ENCODE data around the gene CLRN3. TPM values are rescaled to one million over a fixed set of nuclear protein-coding genes. Genes with fewer than 3 reads are reported as not detected.

The CLRN3 gene, protein sequence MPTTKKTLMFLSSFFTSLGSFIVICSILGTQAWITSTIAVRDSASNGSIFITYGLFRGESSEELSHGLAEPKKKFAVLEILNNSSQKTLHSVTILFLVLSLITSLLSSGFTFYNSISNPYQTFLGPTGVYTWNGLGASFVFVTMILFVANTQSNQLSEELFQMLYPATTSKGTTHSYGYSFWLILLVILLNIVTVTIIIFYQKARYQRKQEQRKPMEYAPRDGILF
- not detected in 2 replicates for total RNA-seq

DNA sequence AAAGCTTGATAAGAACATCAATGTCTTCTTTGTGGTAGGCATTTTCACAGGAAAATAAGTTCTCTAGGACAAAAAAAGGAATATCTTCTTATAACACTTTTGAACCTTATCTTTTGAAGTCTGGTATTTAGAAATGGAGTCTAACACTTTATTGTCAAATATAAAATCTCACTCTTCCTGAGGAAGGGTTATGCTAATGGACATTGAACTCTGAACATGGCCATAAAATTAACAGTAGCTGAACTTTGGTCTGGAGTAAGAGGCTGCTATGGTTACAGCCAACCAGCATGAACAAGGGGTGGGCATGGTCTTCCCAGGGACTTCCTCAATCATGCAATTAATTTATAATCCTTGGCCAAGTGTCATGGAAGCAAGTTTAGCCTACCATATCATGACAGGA is at the start of gene CLRN3:
Gene CLRN3 (minus strand): TSS at position 199 of the 400 bp plus-strand sequence. CDS start 157 bp downstream, at position 42.
- Mint-ChIP-seq H3K27me3 (ENCODE audit: low read depth) (peaks cover 17% of the 10 kb centered on the region), H3K27ac (no peak within 1 kb of the TSS), H3K4me1 (ENCODE audit: low read depth) (no peaks in the 10 kb centered on the region), H3K4me3 (ENCODE audit: low read depth) (no peak within 1 kb of the TSS), H3K9me3 (peaks cover 4% of the 10 kb centered on the region), H3K36me3 (ENCODE audit: low read depth) (no peaks in the 10 kb centered on the region)
- intact Hi-C loops (cut with micrococcal nuclease), result no loop called here
- no peak for DNase-seq (ENCODE audit: low spot score)

- Mint-ChIP-seq H3K4me1 (ENCODE audit: low read depth) (peaks cover under 1% of the 10 kb centered on the region), H3K27me3 (ENCODE audit: low read depth) (peaks cover 8% of the 10 kb centered on the region), H3K36me3 (ENCODE audit: low read depth) (no peaks in the 10 kb centered on the region), H3K27ac (no peak overlapping the region), H3K4me3 (ENCODE audit: low read depth) (no peak overlapping the region), H3K9me3 (no peaks in the 10 kb centered on the region)
- no peak for DNase-seq (ENCODE audit: low spot score)
- intact Hi-C loops (cut with micrococcal nuclease), result no loop called here
These were observed 48.3 kb upstream of the CLRN3 start for GRCh38 chr10:127940866-127941640.

DNA sequence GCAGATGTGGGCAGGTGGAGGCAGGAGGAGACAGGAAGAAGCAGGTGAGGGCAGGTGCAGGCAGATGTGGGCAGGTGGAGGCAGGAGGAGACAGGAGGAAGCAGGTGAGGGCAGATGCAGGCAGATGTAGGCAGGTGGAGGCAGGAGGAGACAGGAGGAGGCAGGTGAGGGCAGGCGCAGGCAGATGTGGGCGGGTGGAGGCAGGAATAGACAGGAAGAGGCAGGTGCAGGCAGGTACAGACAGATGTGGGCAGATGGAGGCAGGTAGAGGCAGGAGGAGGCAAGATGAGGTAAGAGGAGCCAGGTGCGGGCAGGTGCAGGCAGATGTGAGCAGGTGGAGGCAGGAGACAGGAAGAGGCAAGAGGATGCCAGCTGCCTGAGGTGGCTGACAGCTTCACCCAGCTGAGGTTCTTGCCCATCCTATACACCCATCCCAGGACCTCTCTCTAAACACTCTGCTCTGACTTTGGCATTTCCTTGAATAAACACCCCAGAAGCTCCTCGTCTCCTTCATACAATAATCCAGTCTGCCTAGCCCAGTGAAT is 47.1 kb upstream of the CLRN3 start:
- Mint-ChIP-seq H3K9me3 (no peaks in the 10 kb centered on the region), H3K27me3 (ENCODE audit: low read depth) (peaks cover 8% of the 10 kb centered on the region), H3K4me1 (ENCODE audit: low read depth) (no peaks in the 10 kb centered on the region), H3K36me3 (ENCODE audit: low read depth) (no peaks in the 10 kb centered on the region), H3K4me3 (ENCODE audit: low read depth) (no peak overlapping the region), H3K27ac (no peak overlapping the region)
- DNase-seq (ENCODE audit: low spot score), result no peak
- intact Hi-C loops (cut with micrococcal nuclease), result no loop called here

- no peak for DNase-seq (ENCODE audit: low spot score)
- no peak overlapping the region for H3K4me3 Mint-ChIP-seq (ENCODE audit: low read depth)
- intact Hi-C loops (cut with micrococcal nuclease), result no loop called here
- H3K27me3 Mint-ChIP-seq (ENCODE audit: low read depth), result peaks cover 8% of the 10 kb centered on the region
- no peak overlapping the region for H3K27ac Mint-ChIP-seq
- H3K4me1 Mint-ChIP-seq (ENCODE audit: low read depth), result no peaks in the 10 kb centered on the region
- no peaks in the 10 kb centered on the region for H3K36me3 Mint-ChIP-seq (ENCODE audit: low read depth)
- H3K9me3 Mint-ChIP-seq, result no peaks in the 10 kb centered on the region
These were observed 45.2 kb upstream of the CLRN3 start for GRCh38 chr10:127937915-127938463.

- Mint-ChIP-seq H3K27ac (no peak overlapping the region), H3K4me3 (ENCODE audit: low read depth) (no peak overlapping the region), H3K4me1 (ENCODE audit: low read depth) (no peaks in the 10 kb centered on the region), H3K9me3 (no peaks in the 10 kb centered on the region), H3K36me3 (ENCODE audit: low read depth) (no peaks in the 10 kb centered on the region), H3K27me3 (ENCODE audit: low read depth) (peaks cover 4% of the 10 kb centered on the region)
- intact Hi-C loops (cut with micrococcal nuclease), result no loop called here
- DNase-seq (ENCODE audit: low spot score), result no peak
These were observed 44.3 kb upstream of the CLRN3 start for GRCh38 chr10:127937069-127937468.

GRCh38 chr10:127935071-127935561 is 42.4 kb upstream of the CLRN3 start:
- no peak for DNase-seq (ENCODE audit: low spot score)
- no peaks in the 10 kb centered on the region for H3K4me1 Mint-ChIP-seq (ENCODE audit: low read depth)
- H3K4me3 Mint-ChIP-seq (ENCODE audit: low read depth), result no peak overlapping the region
- H3K27ac Mint-ChIP-seq, result no peak overlapping the region
- no peaks in the 10 kb centered on the region for H3K9me3 Mint-ChIP-seq
- peaks cover 3% of the 10 kb centered on the region for H3K27me3 Mint-ChIP-seq (ENCODE audit: low read depth)
- no peaks in the 10 kb centered on the region for H3K36me3 Mint-ChIP-seq (ENCODE audit: low read depth)
- intact Hi-C loops (cut with micrococcal nuclease), result no loop called here

- Mint-ChIP-seq H3K27me3 (ENCODE audit: low read depth) (peaks cover 3% of the 10 kb centered on the region), H3K4me3 (ENCODE audit: low read depth) (no peak overlapping the region), H3K4me1 (ENCODE audit: low read depth) (no peaks in the 10 kb centered on the region), H3K27ac (no peak overlapping the region), H3K36me3 (ENCODE audit: low read depth) (no peaks in the 10 kb centered on the region), H3K9me3 (no peaks in the 10 kb centered on the region)
- no peak for DNase-seq (ENCODE audit: low spot score)
- intact Hi-C loops (cut with micrococcal nuclease), result no loop called here
These were observed 41.6 kb upstream of the CLRN3 start for GRCh38 chr10:127934383-127934782.

DNA sequence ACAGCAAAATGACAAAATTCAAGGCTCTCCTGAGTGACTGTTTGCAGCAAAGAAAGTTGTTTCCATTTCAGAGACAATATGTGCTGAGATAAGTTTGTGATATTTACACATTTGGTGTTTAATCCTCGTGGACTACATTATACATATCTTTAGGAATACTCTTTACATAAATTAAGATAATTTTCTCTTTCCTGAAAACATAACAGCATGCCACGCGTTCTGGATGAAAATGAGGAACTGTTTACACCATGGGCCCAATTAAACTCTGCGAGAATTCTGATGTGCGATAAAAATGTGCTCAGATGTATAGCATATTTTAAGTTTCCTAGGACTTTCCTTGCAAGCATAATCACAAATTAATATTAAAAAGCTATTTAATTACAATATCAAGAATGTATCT is 40.5 kb upstream of the CLRN3 start:
- Mint-ChIP-seq H3K27me3 (ENCODE audit: low read depth) (peaks cover 3% of the 10 kb centered on the region), H3K36me3 (ENCODE audit: low read depth) (no peaks in the 10 kb centered on the region), H3K9me3 (no peaks in the 10 kb centered on the region), H3K27ac (no peak overlapping the region), H3K4me3 (ENCODE audit: low read depth) (no peak overlapping the region), H3K4me1 (ENCODE audit: low read depth) (no peaks in the 10 kb centered on the region)
- intact Hi-C loops (cut with micrococcal nuclease), result no loop called here
- DNase-seq (ENCODE audit: low spot score), result no peak

GRCh38 chr10:127932521-127933270 is 40.0 kb upstream of the CLRN3 start:
- no peak for DNase-seq (ENCODE audit: low spot score)
- no peaks in the 10 kb centered on the region for H3K4me1 Mint-ChIP-seq (ENCODE audit: low read depth)
- intact Hi-C loops (cut with micrococcal nuclease), result no loop called here
- no peaks in the 10 kb centered on the region for H3K9me3 Mint-ChIP-seq
- no peak overlapping the region for H3K27ac Mint-ChIP-seq
- H3K4me3 Mint-ChIP-seq (ENCODE audit: low read depth), result no peak overlapping the region
- no peaks in the 10 kb centered on the region for H3K36me3 Mint-ChIP-seq (ENCODE audit: low read depth)
- H3K27me3 Mint-ChIP-seq (ENCODE audit: low read depth), result peaks cover 2% of the 10 kb centered on the region

GRCh38 chr10:127928021-127928806 is 35.5 kb upstream of the CLRN3 start:
- Mint-ChIP-seq H3K4me1 (ENCODE audit: low read depth) (peaks cover 2% of the 10 kb centered on the region), H3K36me3 (ENCODE audit: low read depth) (no peaks in the 10 kb centered on the region), H3K27me3 (ENCODE audit: low read depth) (peaks cover 4% of the 10 kb centered on the region), H3K27ac (no peak overlapping the region), H3K4me3 (ENCODE audit: low read depth) (no peak overlapping the region), H3K9me3 (no peaks in the 10 kb centered on the region)
- no peak for DNase-seq (ENCODE audit: low spot score)
- intact Hi-C loops (cut with micrococcal nuclease), result no loop called here

- no peak for DNase-seq (ENCODE audit: low spot score)
- Mint-ChIP-seq H3K27me3 (ENCODE audit: low read depth) (peaks cover 4% of the 10 kb centered on the region), H3K27ac (no peak overlapping the region), H3K4me1 (ENCODE audit: low read depth) (peaks cover 2% of the 10 kb centered on the region), H3K4me3 (ENCODE audit: low read depth) (no peak overlapping the region), H3K9me3 (no peaks in the 10 kb centered on the region), H3K36me3 (ENCODE audit: low read depth) (no peaks in the 10 kb centered on the region)
- intact Hi-C loops (cut with micrococcal nuclease), result no loop called here
These were observed 33.7 kb upstream of the CLRN3 start for GRCh38 chr10:127926455-127926854.
